HG03565 (cell line): ENCODE data around the gene TPGS2.

ENCODE experiments used
- ATAC-seq: cut with Tn5 transposase; IDR thresholded peaks from one replicate; pipeline ENCODE4 v1.9.1; 2021; ENCODE audit warnings: mild to moderate bottlenecking, moderate library complexity; ENCODE audit not compliant: unreplicated experiment

Gene TPGS2

DNA sequence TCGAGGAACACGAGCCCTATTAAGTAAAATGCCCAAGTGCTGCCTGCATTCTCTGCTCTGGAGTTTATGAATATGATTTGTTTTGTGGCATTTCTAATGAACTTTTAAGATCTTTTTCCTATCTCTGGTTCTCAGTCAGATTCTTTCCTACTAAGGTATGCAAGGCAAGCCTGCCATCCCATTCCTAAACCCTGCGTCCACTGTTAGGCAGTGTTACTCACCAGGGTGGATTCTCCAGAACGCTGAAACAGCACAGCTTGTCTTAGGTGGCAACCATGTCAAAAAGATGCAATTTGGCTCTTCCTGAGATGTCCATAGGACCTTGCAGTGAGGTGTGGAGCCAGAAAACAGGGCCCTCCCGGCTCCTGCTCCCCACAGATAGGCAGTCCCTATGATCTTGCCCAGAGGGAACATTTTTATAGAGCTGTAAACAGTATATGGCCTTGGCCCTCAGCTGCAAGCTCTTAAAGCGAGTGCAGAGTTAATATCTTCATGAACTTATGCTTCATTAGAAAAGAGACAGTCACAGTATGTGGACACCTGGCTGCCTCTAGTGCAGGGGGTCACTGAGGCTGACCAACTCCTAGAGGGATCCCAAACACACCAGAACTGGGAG lies 84.4 kb downstream of the TPGS2 start:
- ATAC-seq = no peak
